Measurements from ENCODE around the gene FXYD1.

Gene FXYD1

GRCh38 chr19:35164418-35164817 lies 25.8 kb downstream of the FXYD1 start:
- DNase-seq (ENCODE audit: extremely low read depth, low read depth) = no peak
- H3K4me3 ChIP-seq (replicated peaks; ENCODE audit: low read depth, low read length) = no peak overlapping the region
- no peak for TF ChIP-seq CTCF (IDR thresholded peaks at IDR 0.05; ENCODE audit: low read depth, low read length, missing control alignments)

DNA sequence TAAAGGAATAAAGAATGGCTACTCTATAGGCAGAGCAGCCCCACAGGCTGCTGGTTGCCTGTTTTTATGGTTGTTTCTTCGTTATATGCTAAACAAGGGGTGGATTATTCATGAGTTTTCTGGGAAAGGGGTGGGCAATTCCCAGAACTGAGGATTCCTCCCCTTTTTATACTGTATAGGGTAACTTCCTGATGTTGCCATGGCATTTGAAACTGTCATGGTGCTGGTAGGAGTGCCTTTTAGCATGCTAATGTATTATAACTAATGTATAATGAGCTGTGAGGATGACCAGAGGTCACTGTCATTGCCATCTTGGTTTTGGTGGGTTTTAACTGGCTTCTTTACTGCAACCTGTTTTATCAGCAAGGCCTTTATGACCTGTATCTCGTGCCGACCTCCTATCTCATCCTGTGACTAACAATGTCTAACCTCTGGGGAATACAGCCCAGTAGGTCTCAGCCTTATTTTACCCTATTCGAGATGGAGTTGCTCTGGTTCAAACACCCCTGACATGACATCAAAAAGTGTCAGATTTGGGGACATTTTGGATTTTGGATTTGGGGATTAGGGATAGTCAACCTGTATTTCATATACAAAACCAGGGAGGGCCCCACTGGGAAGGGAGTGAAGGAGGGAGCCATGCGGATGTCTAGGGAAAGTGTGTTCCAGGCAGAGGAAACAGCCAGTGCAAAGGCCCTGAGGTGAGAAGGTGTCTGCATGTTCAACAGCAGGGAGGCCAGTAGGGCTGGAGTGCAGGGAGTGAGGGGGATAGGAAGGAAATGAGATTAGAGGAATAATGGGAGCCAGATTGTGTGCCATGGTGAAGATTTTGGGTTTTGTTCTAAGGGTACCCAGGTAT lies 26.8 kb downstream of the FXYD1 start:
- no peak for TF ChIP-seq CTCF (IDR thresholded peaks at IDR 0.05; ENCODE audit: low read depth, low read length, missing control alignments)
- no peak overlapping the region for H3K4me3 ChIP-seq (replicated peaks; ENCODE audit: low read depth, low read length)
- no peak for DNase-seq (ENCODE audit: extremely low read depth, low read depth)

GRCh38 chr19:35166100-35167063 lies 27.8 kb downstream of the FXYD1 start:
- no peak overlapping the region for H3K4me3 ChIP-seq (replicated peaks; ENCODE audit: low read depth, low read length)
- DNase-seq (ENCODE audit: extremely low read depth, low read depth) = no peak
- no peak for TF ChIP-seq CTCF (IDR thresholded peaks at IDR 0.05; ENCODE audit: low read depth, low read length, missing control alignments)

GRCh38 chr19:35167251-35168119 lies 28.9 kb downstream of the FXYD1 start:
- no peak for DNase-seq (ENCODE audit: extremely low read depth, low read depth)
- no peak overlapping the region for H3K4me3 ChIP-seq (replicated peaks; ENCODE audit: low read depth, low read length)
- TF ChIP-seq CTCF (IDR thresholded peaks at IDR 0.05; ENCODE audit: low read depth, low read length, missing control alignments) = no peak

GRCh38 chr19:35168196-35168595 lies 29.6 kb downstream of the FXYD1 start:
- TF ChIP-seq CTCF (IDR thresholded peaks at IDR 0.05; ENCODE audit: low read depth, low read length, missing control alignments) = no peak
- H3K4me3 ChIP-seq (replicated peaks; ENCODE audit: low read depth, low read length) = no peak overlapping the region
- DNase-seq (ENCODE audit: extremely low read depth, low read depth) = no peak

Data from HFF-Myc (cell line).